HG03045 (cell line): ENCODE data around the gene LCT.
"Not testable (repeated sequence)": the region's sequence is repeated elsewhere in the genome, so short reads cannot be mapped to it uniquely, and the experiment has no call there.

Experiments used
- ATAC-seq: cut with Tn5 transposase; IDR thresholded peaks from one replicate; pipeline ENCODE4 v1.9.1; 2021; ENCODE audit warnings: mild to moderate bottlenecking, moderate library complexity; ENCODE audit not compliant: unreplicated experiment

Gene LCT

DNA sequence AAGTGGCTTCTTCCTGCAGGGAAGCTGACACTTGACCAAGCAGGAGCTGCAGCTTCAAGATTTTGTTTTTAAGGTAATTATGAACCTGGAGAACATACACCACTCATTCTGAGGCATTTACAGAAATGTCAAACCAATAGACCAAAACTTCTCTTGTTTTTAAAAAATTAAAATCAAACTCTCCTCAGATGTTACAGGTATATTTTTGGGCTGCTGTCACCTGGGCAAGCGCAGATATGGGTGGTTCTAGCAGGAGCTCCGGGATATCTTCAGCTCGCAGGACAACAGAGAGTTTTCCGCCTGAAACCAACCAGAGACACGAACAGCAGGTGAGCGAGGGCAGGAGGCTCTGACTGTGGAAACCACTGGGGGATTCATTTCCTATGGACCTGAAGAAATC lies 4.1 kb downstream of the LCT start:
- ATAC-seq, result no peak

DNA sequence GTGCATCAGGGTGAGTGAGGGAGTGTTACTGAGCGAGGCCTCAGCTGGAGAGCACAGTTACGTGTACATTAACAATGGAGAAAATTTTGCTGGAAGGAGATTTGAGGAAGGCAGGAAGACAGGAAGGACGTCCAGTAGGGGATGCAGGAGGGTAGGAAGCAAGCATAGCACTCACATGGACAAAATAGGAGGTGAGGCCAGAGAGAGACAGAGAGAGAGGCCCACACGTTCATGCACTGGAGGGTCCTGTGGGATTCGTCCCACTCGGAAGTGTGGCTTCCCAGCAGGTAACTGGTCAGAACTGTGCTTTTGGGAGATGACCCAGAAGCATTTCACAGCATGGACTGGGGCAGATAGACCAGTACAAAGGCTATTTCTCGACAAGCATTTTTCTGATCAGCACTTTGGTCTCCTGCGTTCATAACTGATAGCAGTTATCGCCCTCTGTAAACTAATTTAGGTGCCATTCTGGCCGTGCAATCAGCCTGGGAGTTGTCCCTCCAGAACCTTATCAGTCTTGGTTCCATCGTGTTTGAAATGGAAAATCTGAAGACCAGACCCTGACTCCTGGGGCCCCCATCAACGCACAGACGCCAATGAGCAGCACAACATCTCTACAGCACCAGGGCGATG lies 5.7 kb downstream of the LCT start:
- ATAC-seq, result no peak

DNA sequence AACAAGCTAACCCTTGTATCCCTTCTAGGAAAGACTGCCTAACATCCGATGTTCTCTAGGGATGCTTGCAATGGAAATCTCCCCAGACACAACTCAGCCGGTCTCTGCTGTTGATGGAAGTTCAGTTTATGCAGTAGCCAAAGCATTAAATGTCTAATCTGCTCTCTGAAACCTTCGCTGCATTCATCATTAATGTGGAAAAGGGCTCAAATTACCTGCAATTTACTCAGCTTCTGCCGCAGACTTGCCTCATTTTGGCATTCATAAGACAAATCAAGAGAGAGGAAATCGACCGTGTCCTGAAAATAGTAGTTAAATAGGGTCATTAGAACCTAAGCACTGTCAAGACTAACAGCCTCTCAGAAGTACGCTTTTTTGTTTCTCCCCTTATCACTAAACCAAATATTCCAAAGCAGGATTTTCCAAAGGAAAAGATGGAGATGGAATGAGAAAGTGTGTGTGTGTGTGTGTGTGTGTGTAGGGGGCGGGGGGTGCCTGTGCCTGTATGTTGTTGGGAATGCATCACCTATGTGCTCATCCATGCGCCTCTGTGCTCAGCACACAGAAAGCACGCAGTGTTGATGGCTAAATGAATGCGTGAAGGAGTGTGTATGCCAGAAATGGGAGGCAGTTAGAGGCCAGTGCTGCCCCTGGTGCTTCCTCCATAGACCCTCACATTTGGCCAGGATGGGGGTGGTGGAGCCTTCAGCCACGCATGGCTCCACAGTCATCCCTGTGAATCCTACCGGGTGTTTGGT lies 7.4 kb downstream of the LCT start:
- no peak for ATAC-seq

DNA sequence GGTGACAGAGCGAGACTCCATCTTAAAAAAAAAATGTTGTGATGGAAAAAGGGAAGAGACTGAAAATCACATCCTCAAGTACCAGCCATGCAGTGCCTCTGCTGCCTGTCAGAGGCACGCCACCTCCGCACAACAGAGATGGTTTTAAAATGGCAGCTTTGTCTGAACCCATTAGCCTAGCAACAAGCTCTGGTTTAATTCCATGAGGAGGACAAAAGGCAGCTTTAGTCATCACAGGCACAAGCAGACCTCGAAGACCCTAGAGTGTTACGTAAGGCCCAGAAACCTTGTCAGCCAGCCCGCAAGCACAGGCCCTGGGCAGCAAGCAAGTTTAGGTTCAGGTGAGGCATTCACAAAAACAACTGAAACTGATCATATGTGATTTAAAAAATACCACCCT lies 10.4 kb downstream of the LCT start:
- ATAC-seq, result no peak

GRCh38 chr2:135825550-135826176 lies 11.3 kb downstream of the LCT start:
- ATAC-seq, result no peak

- no peak for ATAC-seq
Measured at GRCh38 chr2:135825131-135825530, 11.9 kb downstream of the LCT start.

- no peak for ATAC-seq
Measured at GRCh38 chr2:135822855-135823254, 14.1 kb downstream of the LCT start.

DNA sequence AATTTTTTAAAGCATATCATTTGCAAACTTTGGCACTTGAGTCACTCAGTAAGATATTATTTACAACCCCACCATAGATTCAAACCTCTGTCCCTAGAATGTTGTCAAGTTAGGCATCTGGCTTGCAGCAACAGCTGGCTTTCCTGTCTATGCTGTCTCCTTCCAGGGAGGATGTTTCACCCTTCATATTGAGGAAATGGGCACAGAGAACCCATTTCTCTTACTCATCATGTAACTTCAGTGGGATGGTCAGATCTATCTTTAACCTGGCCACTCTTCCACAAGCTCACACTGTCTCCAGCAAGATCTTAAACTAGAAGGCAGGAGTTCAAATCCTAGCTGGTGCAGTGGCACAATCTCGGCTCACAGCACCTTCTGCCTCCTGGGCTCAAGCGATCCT lies 15.8 kb downstream of the LCT start:
- no peak for ATAC-seq

DNA sequence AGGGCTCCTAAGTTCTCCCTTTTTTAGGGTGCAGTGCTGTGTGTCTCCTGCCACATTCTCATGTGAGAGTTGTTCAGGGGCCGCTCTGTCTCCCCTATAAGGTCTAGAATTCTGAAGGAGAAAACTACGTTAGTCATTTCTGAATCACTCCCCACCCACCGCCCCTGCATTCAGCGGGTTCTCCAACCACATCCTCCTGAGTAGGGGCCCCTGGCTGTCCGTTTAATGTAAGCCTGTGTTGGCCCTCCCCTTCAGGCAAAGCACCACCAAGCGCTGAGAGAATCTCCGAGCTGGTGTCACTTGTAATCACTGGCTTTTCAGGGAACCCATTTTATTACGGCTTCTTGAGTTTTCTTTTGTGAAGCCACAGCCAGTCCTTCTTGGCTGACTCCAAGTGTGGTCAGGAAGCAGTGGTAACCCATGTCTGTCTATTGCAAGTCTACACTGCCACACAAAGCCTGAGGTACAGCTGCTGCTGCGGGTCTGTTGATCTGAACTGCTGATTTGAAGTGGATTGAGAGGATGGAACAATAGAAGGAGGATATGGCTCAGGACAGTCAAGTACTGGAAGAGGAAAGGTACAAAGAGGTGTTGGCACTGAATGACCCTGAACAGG lies 16.9 kb downstream of the LCT start:
- peak; percentile 82 for ATAC-seq

GRCh38 chr2:135818937-135819610 lies 17.9 kb downstream of the LCT start:
- no peak for ATAC-seq

GRCh38 chr2:135817951-135818350 lies 19.0 kb downstream of the LCT start:
- ATAC-seq, result no peak

- ATAC-seq, result no peak
Measured at GRCh38 chr2:135817466-135817865, 19.5 kb downstream of the LCT start.

DNA sequence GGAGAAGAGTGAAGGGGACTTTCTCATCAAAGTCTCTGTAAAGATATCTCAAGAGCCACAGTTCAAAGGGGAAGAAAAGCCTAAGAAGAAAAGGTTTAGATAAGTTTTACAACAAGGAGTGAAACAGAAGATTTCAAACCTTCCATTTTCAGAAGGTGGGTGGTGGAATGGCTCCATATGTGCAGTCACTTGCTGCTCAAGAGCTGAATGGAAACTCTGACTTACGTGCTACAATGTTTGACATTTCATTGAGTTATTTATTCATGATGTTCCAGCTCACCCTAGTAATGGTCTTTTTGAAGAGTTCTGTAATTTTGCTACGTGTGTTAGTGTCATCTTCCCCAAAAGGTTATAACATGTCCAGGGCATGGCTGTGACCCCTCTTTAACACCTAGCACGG lies 21.7 kb downstream of the LCT start:
- ATAC-seq, result no peak

- no peak for ATAC-seq
Measured at GRCh38 chr2:135812907-135813511, 24.0 kb downstream of the LCT start.

GRCh38 chr2:135807874-135808273 lies 29.1 kb downstream of the LCT start:
- not testable (repeated sequence) for ATAC-seq

- no peak for ATAC-seq
Measured at GRCh38 chr2:135803278-135803677, 33.7 kb downstream of the LCT start.

- no peak for ATAC-seq
Measured at GRCh38 chr2:135802350-135802749, 34.6 kb downstream of the LCT start.

GRCh38 chr2:135800513-135801460 lies 36.2 kb downstream of the LCT start:
- ATAC-seq, result no peak

DNA sequence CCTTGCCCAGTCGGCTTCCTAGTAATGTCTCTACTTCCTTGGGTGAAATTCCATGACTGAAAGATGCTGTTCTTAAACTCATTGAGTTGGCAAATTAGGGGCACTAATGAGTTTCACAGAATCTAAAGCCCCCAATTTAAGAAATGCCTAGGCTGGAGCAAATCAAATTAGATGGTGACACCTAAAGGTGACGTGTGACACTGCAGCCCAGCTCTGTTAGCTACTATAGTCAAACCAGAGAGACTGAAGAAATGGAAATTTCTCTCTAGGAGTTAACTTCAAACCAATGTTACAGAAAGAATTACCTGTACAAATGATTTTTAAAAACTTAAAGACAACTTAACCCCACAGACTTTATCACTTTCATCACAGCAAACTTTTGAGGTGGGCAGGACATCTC lies 37.2 kb downstream of the LCT start:
- ATAC-seq, result no peak

GRCh38 chr2:135798762-135799161 lies 38.2 kb downstream of the LCT start:
- ATAC-seq, result no peak
